ENCODE results near the gene PARD3.

DNA sequence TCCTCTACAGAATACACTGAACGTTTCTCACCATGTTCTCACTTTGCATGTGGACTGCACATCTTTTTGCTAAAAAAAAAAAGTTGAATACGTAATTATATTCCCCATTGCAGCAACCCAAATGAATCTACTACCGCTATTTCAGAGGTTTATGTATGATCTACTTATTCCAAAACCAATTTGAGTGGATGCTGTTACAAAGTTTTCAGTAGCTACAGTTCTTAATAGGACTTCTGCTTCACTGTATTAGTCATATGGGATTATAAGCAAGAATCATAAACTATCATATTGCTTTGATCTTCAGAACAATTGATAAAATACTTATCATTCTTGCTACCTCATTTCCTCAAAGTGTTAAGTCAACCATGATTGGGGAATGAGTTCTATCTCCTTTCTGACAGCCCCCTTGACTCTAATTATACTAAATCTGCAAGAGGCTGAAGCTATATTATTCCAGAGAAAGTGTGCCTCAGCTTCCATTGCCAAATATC, 257.0 kb downstream of the PARD3 start:
- TF ChIP-seq, protein P1, sequence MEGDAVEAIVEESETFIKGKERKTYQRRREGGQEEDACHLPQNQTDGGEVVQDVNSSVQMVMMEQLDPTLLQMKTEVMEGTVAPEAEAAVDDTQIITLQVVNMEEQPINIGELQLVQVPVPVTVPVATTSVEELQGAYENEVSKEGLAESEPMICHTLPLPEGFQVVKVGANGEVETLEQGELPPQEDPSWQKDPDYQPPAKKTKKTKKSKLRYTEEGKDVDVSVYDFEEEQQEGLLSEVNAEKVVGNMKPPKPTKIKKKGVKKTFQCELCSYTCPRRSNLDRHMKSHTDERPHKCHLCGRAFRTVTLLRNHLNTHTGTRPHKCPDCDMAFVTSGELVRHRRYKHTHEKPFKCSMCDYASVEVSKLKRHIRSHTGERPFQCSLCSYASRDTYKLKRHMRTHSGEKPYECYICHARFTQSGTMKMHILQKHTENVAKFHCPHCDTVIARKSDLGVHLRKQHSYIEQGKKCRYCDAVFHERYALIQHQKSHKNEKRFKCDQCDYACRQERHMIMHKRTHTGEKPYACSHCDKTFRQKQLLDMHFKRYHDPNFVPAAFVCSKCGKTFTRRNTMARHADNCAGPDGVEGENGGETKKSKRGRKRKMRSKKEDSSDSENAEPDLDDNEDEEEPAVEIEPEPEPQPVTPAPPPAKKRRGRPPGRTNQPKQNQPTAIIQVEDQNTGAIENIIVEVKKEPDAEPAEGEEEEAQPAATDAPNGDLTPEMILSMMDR (IDR thresholded peaks at IDR 0.05; ENCODE audit: poor library complexity): no peak
- no peak for TF ChIP-seq EZH2phosphoT487 (IDR thresholded peaks at IDR 0.05; ENCODE audit: low read depth, severe bottlenecking, unreplicated experiment)
